22Rv1 (cell line): ENCODE results near the gene DNAJC17.

Source experiments
- CTCF ChIP-seq: fragments of 450-650 bp; IDR thresholded peaks from 2 replicates; pipeline ENCODE4 v1.5.1; 2017; ENCODE audit warnings: mild to moderate bottlenecking
- ZFX ChIP-seq: fragments of 450-650 bp; IDR thresholded peaks from 2 replicates; pipeline ENCODE4 v1.6.1; 2017; ENCODE audit warnings: antibody characterized with exemption, borderline replicate concordance

- TF ChIP-seq CTCF (no peak), ZFX (no peak)
These were observed 18.2 kb downstream of the DNAJC17 start for GRCh38 chr15:40789119-40789518.
